BJ (cell line): Measurements from ENCODE around the gene MTA2. TPM values are rescaled to one million over a fixed set of nuclear protein-coding genes. Genes with fewer than 3 reads are reported as not detected.
A peak's percentile ranks its signal among the peaks of the same experiment; 100 is the strongest.

Experiments used
- CTCF ChIA-PET: fragments of 350-600 bp; formaldehyde crosslinking; extraction: SDS; loops from one replicate; lab custom pipeline; 2021; ENCODE audit warnings: antibody characterized with exemption, inconsistent platforms; lab: Yijun Ruan, JAX
- POLR2A ChIA-PET: fragments of 300-600 bp; sonication (Branson Sonifier 250); formaldehyde crosslinking; extraction: SDS; loops from one replicate; lab custom pipeline; 2021; ENCODE audit warnings: antibody characterized with exemption; lab: Charles Lee
- DNase-seq: peaks from one replicate; pipeline ENCODE4 v3.0.0-alpha.2; 2011; ENCODE audit warnings: low read depth
- H3K27me3 ChIP-seq: 2 replicates; pipeline ENCODE4 v1.6.0; 2011; ENCODE audit warnings: low read length; ENCODE audit not compliant: control insufficient read depth, insufficient read depth
- H3K36me3 ChIP-seq: 2 replicates; pipeline ENCODE4 v1.5.1; 2011; ENCODE audit warnings: low read length; ENCODE audit not compliant: control insufficient read depth, insufficient read depth
- H3K4me3 ChIP-seq: 2 replicates; pipeline ENCODE4 v1.5.1; 2011; ENCODE audit warnings: low read depth, mild to moderate bottlenecking, control low read depth, low read length
- CTCF ChIP-seq: IDR thresholded peaks from 2 replicates; pipeline ENCODE4 v1.5.1; 2011; ENCODE audit warnings: low read depth, mild to moderate bottlenecking, control low read depth, inconsistent platforms, low read length, moderate library complexity; ENCODE audit not compliant: insufficient read depth
- polyA plus RNA-seq: library from polyadenylated mRNA; depleted of rRNA; stranded (reverse); fragments of >200 nt; gene quantifications from 2 replicates; pipeline ENCODE4 v1.2.3, GENCODE V29; 2011

Gene MTA2
- polyA plus RNA-seq, 1 experiment = 16.4 TPM

GRCh38 chr11:62604460-62605120 lies 2.9 kb upstream of the MTA2 start:
- POLR2A ChIA-PET = no interaction called here
- H3K4me3 ChIP-seq = no peak overlapping the region
- TF ChIP-seq CTCF = no peak
- no peak for DNase-seq
- CTCF ChIA-PET = interaction anchor here (0.9 kb wide), 1 partner anchor 180 kb away, joined by 3 read pairs; no protein-coding TSS in a partner anchor
- peaks cover 12% of the 10 kb centered on the region for H3K36me3 ChIP-seq
- H3K27me3 ChIP-seq = no peaks in the 10 kb centered on the region

- CTCF ChIA-PET = interaction anchor here (0.8 to 1.4 kb wide), 3 partner anchors 12 to 209 kb away, joined by 3 to 4 read pairs (median 3); partner anchors contain the start of gene TUT1
- no peak for TF ChIP-seq CTCF
- no peak for DNase-seq
Observed at GRCh38 chr11:62603776-62604299, 2.2 kb upstream of the MTA2 start.

GRCh38 chr11:62603072-62603408 lies 1.4 kb upstream of the MTA2 start:
- DNase-seq = no peak
- ChIA-PET POLR2A (no interaction called here), CTCF (interaction anchor here (0.8 to 1.4 kb wide), 3 partner anchors 9 to 208 kb away, joined by 3 to 4 read pairs (median 3); no protein-coding TSS in a partner anchor)
- H3K27me3 ChIP-seq = no peaks in the 10 kb centered on the region
- H3K4me3 ChIP-seq = no peak overlapping the region
- H3K36me3 ChIP-seq = peaks cover 9% of the 10 kb centered on the region
- TF ChIP-seq CTCF = no peak

More at GRCh38 chr11:62603776-62604299, 2.2 kb upstream of the MTA2 start:
- POLR2A ChIA-PET = no interaction called here
- Histone ChIP-seq H3K36me3 (peaks cover 12% of the 10 kb centered on the region), H3K4me3 (no peak overlapping the region), H3K27me3 (no peaks in the 10 kb centered on the region)

GRCh38 chr11:62602141-62603071 lies 741 bp upstream of the MTA2 start:
- Histone ChIP-seq H3K27me3 (no peaks in the 10 kb centered on the region), H3K4me3 (peak overlapping the region; percentile 96), H3K36me3 (peaks cover 15% of the 10 kb centered on the region)
- ChIA-PET CTCF (interaction anchor here (0.8 to 1.7 kb wide), 7 partner anchors 9 to 207 kb away, joined by 3 to 12 read pairs (median 5); partner anchors contain the start of gene TUT1), POLR2A (interaction anchor here (0.6 to 1.5 kb wide), 4 partner anchors 9 to 63 kb away, joined by 3 to 16 read pairs (median 5); partner anchors contain the start of genes C11orf98, CSKMT and TUT1)
- no peak for DNase-seq
- no peak for TF ChIP-seq CTCF

- Histone ChIP-seq H3K27me3 (no peaks in the 10 kb centered on the region), H3K36me3 (peaks cover 22% of the 10 kb centered on the region), H3K4me3 (peak overlapping the region; percentile 96)
- DNase-seq = no peak
- CTCF ChIA-PET = interaction anchor here (0.6 to 1.7 kb wide), 6 partner anchors 9 to 206 kb away, joined by 3 to 12 read pairs (median 6); partner anchors contain the start of gene TUT1
- no peak for TF ChIP-seq CTCF
- POLR2A ChIA-PET = interaction anchor here (1.0 to 1.5 kb wide), 2 partner anchors 10 kb away, joined by 3 to 16 read pairs; partner anchors contain the start of gene TUT1
Observed at GRCh38 chr11:62601122-62601371, 618 bp downstream of the MTA2 start.
